Loucy (cell line): ENCODE data around the gene TMTC4.
"Not testable (repeated sequence)": the region's sequence is repeated elsewhere in the genome, so short reads cannot be mapped to it uniquely, and the experiment has no call there.

Experiments
- H2AFZ ChIP-seq: fragments of 200-600 bp; sonication (generic); 2 replicates; pipeline ENCODE4 v1.6.0; 2016; ENCODE audit warnings: antibody characterized with exemption, mild to moderate bottlenecking, low read length, moderate library complexity
- H3F3A ChIP-seq: fragments of 200-600 bp; 2 replicates; pipeline ENCODE4 v1.6.0; 2016; ENCODE audit warnings: antibody characterized with exemption, low read depth, mild to moderate bottlenecking
- H3K27me3 ChIP-seq: fragments of 200-600 bp; sonication (generic); 2 replicates; pipeline ENCODE4 v1.6.1; 2014; ENCODE audit warnings: low read length, mild to moderate bottlenecking; ENCODE audit not compliant: insufficient read depth, poor library complexity, severe bottlenecking
- H3K36me3 ChIP-seq: fragments of 200-600 bp; sonication (generic); 2 replicates; pipeline ENCODE4 v1.6.1; 2016; ENCODE audit warnings: low read length; ENCODE audit not compliant: insufficient read depth
- H3K4me1 ChIP-seq: fragments of 200-600 bp; sonication (generic); 2 replicates; pipeline ENCODE4 v1.5.1; 2014; ENCODE audit warnings: low read length, mild to moderate bottlenecking; ENCODE audit not compliant: insufficient read depth, poor library complexity, severe bottlenecking
- H3K4me2 ChIP-seq: fragments of 200-600 bp; sonication (generic); 2 replicates; pipeline ENCODE4 v1.6.0; 2014; ENCODE audit warnings: antibody characterized with exemption, low read length, low read depth, mild to moderate bottlenecking; ENCODE audit not compliant: poor library complexity, severe bottlenecking
- H3K4me3 ChIP-seq: fragments of 200-600 bp; sonication (generic); 2 replicates; pipeline ENCODE4 v1.5.1; 2014; ENCODE audit warnings: low read length, mild to moderate bottlenecking, mixed read lengths; ENCODE audit not compliant: poor library complexity, severe bottlenecking
- H3K79me2 ChIP-seq: fragments of 200-600 bp; sonication (generic); 2 replicates; pipeline ENCODE4 v1.6.1; 2014; ENCODE audit warnings: low read length; ENCODE audit not compliant: insufficient read depth
- H3K9ac ChIP-seq: fragments of 200-600 bp; sonication (generic); 2 replicates; pipeline ENCODE4 v1.6.0; 2014; ENCODE audit warnings: mild to moderate bottlenecking, low read depth, low read length, moderate library complexity; ENCODE audit not compliant: poor library complexity, severe bottlenecking
- H3K9me2 ChIP-seq: fragments of 200-600 bp; sonication (generic); replicated peaks from 2 replicates; pipeline ENCODE4 v1.6.1; 2016; ENCODE audit warnings: low read depth, low read length, mixed read lengths
- H3K9me3 ChIP-seq: fragments of 200-600 bp; sonication (generic); 2 replicates; pipeline ENCODE4 v1.6.1; 2014; ENCODE audit warnings: mild to moderate bottlenecking, antibody characterized with exemption, low read length, low read depth; ENCODE audit not compliant: insufficient read depth
- H4K20me1 ChIP-seq: fragments of 200-600 bp; sonication (generic); 2 replicates; pipeline ENCODE4 v1.6.0; 2014; ENCODE audit warnings: antibody characterized with exemption, low read length, mild to moderate bottlenecking; ENCODE audit not compliant: insufficient read depth, poor library complexity, severe bottlenecking
- CTCF ChIP-seq: fragments of 200-600 bp; sonication (generic); conservative IDR thresholded peaks from 2 replicates; pipeline ENCODE4 v1.5.1; 2014; ENCODE audit warnings: mild to moderate bottlenecking, antibody characterized with exemption, low read length
- EZH2phosphoT487 ChIP-seq: fragments of 200-600 bp; IDR thresholded peaks from 2 replicates; pipeline ENCODE4 v1.6.1; 2018; ENCODE audit warnings: antibody characterized with exemption, mild to moderate bottlenecking, moderate library complexity, borderline replicate concordance

TMTC4 gene

DNA sequence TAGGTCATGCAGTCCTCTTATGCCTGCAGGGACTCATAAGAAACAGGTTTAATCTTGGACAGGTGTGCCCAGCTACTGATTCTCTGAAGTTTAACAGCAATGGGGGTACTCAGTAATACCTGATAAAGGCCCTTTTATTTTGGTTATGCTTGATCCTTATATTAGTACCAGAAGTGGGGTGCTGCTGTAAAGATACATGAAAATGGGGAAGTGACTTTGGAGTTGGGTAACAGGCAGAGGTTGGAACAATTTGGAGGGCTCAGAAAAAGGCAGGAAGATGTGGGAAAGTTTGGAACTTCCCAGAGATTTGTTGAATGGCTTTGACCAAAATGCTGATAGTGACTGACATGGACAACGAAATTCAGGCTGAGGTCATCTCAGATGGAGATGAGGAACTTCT, 14.6 kb upstream of the TMTC4 start:
- H3K9me2 ChIP-seq: no peaks in the 10 kb centered on the region
- TF ChIP-seq CTCF: no peak
- TF ChIP-seq EZH2phosphoT487: no peak
- H3K36me3 ChIP-seq: no peaks in the 10 kb centered on the region
- H3K4me1 ChIP-seq: no peaks in the 10 kb centered on the region
- H4K20me1 ChIP-seq: no peaks in the 10 kb centered on the region
- no peak overlapping the region for H3K4me3 ChIP-seq
- H3K9me3 ChIP-seq: peaks cover 4% of the 10 kb centered on the region; the same call in 1 of the 2 replicates
- no peak overlapping the region for H3K9ac ChIP-seq
- peaks cover 4% of the 10 kb centered on the region for H3K27me3 ChIP-seq
- H3K79me2 ChIP-seq: no peaks in the 10 kb centered on the region
- H3K4me2 ChIP-seq: no peak overlapping the region
- no peak overlapping the region for H2AFZ ChIP-seq
- H3F3A ChIP-seq: no peaks in the 10 kb centered on the region

GRCh38 chr13:100680131-100680530, 5.5 kb upstream of the TMTC4 start:
- no peaks in the 10 kb centered on the region for H3K4me1 ChIP-seq

DNA sequence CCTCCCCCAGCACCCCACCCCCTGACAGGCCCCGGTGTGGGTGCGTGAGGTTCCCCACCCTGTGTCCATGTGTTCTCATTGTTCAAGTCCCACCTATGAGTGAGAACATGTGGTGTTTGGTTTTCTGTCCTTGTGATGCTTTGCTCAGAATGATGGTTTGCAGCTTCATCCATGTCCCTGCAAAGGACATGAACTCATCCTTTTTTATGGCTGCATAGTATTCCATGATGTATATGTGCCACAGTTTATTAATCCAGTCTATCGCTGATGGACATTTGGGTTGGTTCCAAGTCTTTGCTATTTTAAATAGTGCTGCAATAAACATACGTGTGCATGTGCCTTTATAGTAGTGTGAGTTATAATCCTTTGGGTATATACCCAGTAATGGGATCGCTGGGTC, 2.5 kb upstream of the TMTC4 start:
- not testable (repeated sequence) for H3K4me3 ChIP-seq, H3K36me3 ChIP-seq, H3K4me2 ChIP-seq, H2AFZ ChIP-seq, H3K9me2 ChIP-seq, H3F3A ChIP-seq, H3K9ac ChIP-seq, H3K27me3 ChIP-seq, H3K9me3 ChIP-seq
- Histone ChIP-seq H3K4me1 (peaks cover 17% of the 10 kb centered on the region), H3K79me2 (peaks cover 18% of the 10 kb centered on the region), H4K20me1 (peaks cover 10% of the 10 kb centered on the region)

More at GRCh38 chr13:100680131-100680530, 5.5 kb upstream of the TMTC4 start:
- no peaks in the 10 kb centered on the region for H3K9me3 ChIP-seq
- H3K9me2 ChIP-seq: no peaks in the 10 kb centered on the region
- H3K4me2 ChIP-seq: no peak overlapping the region
- no peaks in the 10 kb centered on the region for H3K36me3 ChIP-seq
- H3K9ac ChIP-seq: no peak overlapping the region
- TF ChIP-seq CTCF (no peak), EZH2phosphoT487 (no peak)
- no peak overlapping the region for H3K4me3 ChIP-seq
- H3K27me3 ChIP-seq: peaks cover 1% of the 10 kb centered on the region
- H3F3A ChIP-seq: no peaks in the 10 kb centered on the region
- no peaks in the 10 kb centered on the region for H4K20me1 ChIP-seq
- no peak overlapping the region for H2AFZ ChIP-seq
- no peaks in the 10 kb centered on the region for H3K79me2 ChIP-seq

GRCh38 chr13:100675661-100676129, 1.1 kb upstream of the TMTC4 start:
- H3K4me3 ChIP-seq: peak overlapping the region; percentile 77
- no peaks in the 10 kb centered on the region for H3K9me2 ChIP-seq
- H3K9ac ChIP-seq: peak overlapping the region; percentile 66
- peaks cover 33% of the 10 kb centered on the region for H3K79me2 ChIP-seq
- H3K27me3 ChIP-seq: no peaks in the 10 kb centered on the region
- peaks cover 10% of the 10 kb centered on the region for H4K20me1 ChIP-seq
- H3K4me1 ChIP-seq: peaks cover 25% of the 10 kb centered on the region
- H3K9me3 ChIP-seq: no peaks in the 10 kb centered on the region
- no peaks in the 10 kb centered on the region for H3K36me3 ChIP-seq
- TF ChIP-seq EZH2phosphoT487 (no peak), CTCF (no peak)
- peak overlapping the region; percentile 74 for H3K4me2 ChIP-seq
- H3F3A ChIP-seq: no peaks in the 10 kb centered on the region
- peak overlapping the region; percentile 78 for H2AFZ ChIP-seq
